Measurements from ENCODE around the gene PPP1R7. TPM values are rescaled to one million over a fixed set of nuclear protein-coding genes. Genes with fewer than 3 reads are reported as not detected.
A peak's percentile ranks its signal among the peaks of the same experiment; 100 is the strongest.

Gene PPP1R7
- total and polyA plus RNA-seq, 7 donors, result 44.0 to 108 (median 72.5) TPM

DNA sequence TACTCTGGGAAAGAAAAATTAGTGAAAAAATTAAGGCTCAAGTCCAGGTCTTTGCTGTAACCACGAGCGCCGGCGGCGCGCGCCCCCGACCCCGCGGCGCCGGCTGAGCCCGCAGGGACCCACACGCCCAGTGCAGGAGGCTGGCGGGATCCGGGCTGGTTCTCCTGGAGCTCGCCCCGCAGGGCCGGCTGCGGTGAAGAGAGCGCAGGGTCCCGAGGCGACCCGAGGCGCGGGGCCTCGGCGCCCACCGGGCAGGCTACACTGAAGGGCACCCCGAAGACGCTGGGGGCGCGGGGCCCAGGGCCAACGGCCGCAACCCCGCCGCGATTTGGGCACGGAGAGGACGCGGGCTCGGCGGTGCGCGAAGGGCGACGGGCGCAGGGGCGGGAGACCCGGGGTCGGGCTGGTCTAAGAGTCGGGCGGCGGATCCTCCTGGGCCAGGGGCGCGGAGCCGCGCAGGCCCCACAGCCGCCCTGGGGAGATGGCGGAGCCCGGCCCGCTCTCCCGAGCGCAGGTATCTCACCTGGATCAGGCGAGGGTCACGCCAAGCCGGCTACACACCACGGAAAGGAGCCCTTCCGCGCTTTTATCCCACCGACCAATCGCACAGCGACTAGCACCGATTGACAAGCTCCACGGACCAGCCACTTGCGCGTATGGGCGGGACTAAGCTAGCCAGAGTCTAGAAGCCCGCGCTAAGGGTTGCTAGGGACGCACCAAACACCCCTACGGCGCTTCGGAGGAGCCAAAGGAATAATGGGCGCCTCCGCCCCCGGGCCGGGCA, 1.2 kb upstream of the PPP1R7 start, which contains the start of gene PASK:
PASK (minus strand) TSS at position 582 of the 784 bp plus-strand sequence. CDS start 6,440 bp downstream, outside the sequence.
- Histone ChIP-seq H3K27ac (peak within 1 kb of the TSS; percentile 89), H3K9me3 (no peaks in the 10 kb centered on the region), H3K4me1 (peaks cover 14% of the 10 kb centered on the region), H3K36me3 (ENCODE audit: insufficient read depth in 1 of 2, low read depth in 1 of 2) (peaks cover 0 to 5% of the 10 kb centered on the region in 2 donors), H3K4me3 (peak within 1 kb of the TSS; percentile 96), H3K27me3 (ENCODE audit: insufficient read depth in 3 of 3, low read length in 2 of 3) (peaks cover 0 to 4% (median 0%) of the 10 kb centered on the region in 3 donors)
- 0 to 1% (median 1%) methylated on average over 65 to 88 of the region's 88 CpGs for WGBS, 3 donors
- TF ChIP-seq CTCF (IDR thresholded peaks at IDR 0.05), result no peak
- peak; percentile 92 to 95 (median 93) for ATAC-seq
- intact Hi-C loops (cut with DNase I), result loop anchor here in 1 of 2 donors (5.0 kb wide), 1 partner anchor 42 kb away; no protein-coding TSS in a partner anchor
- DNase-seq, result peak; percentile 93 to 96

DNA sequence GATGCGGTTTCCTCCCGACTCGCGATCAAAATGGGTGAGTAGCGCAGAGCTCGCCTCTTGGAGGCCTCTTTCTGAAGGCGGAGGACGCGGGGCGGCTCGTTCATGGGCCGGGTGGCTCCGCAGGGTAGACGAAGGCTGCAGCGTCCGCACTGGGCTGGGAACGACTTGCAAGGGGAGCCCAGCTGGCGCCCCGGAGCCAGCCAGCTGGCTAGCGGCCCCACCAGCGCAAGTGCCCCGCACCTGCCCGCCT, 667 bp upstream of the PPP1R7 start:
- intact Hi-C loops (cut with DNase I), result loop anchor here in 1 of 2 donors (5.0 kb wide), 1 partner anchor 42 kb away; no protein-coding TSS in a partner anchor
- WGBS, 3 donors, result 0% methylated on average over 22 to 23 of the region's 23 CpGs
- Histone ChIP-seq H3K27ac (peak overlapping the region; percentile 89), H3K27me3 (ENCODE audit: insufficient read depth in 3 of 3, low read length in 2 of 3) (peaks cover 0 to 4% (median 0%) of the 10 kb centered on the region in 3 donors), H3K36me3 (ENCODE audit: insufficient read depth in 1 of 2, low read depth in 1 of 2) (peaks cover 0 to 10% of the 10 kb centered on the region in 2 donors), H3K4me1 (peaks cover 14% of the 10 kb centered on the region), H3K9me3 (no peaks in the 10 kb centered on the region), H3K4me3 (peak overlapping the region; percentile 96)
- TF ChIP-seq CTCF (IDR thresholded peaks at IDR 0.05), result no peak
- ATAC-seq (peak; percentile 11 to 41 (median 14)), DNase-seq (no peak)

DNA sequence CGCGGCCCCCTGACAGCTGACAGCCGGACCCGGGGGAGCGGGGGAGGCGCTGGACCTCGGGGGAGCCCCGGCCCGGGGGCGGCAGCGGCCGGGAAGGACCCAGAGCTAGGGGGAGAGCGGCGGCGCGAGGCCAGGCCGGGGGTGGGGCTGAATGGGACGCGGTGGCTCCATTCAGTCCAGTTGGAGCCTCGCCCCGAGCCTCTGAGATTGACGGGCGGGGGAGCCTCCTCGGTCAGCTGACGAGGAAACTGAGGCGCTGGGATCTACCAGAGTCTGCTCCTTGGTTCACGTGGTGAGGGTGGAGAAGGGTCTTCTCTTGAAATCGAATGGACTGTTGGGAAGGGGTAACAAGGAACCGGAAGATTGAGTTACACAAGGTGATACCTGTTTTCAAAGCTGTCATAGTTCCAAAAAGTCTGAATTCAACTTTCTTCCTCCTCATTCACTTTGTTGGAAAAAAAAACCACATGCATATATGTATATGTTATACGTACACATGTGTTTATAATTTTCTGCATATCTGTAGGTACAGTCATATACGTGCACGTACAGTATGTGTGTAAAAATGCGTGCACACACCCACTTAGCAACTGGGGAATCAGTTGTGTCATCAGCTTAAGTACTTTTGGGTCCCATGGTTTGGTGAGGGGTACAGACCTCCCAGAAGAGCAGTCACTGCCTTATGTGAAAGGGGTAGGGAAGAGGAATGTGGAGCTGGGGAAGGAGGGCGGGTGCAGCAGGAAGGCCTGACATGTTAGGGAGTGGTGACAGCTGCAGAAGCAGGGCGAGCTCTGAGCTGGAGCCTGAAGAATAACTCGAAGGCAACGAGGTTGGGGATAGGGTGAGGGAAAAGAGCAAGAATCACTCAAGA, 628 bp downstream of the PPP1R7 start:
- Histone ChIP-seq H3K27me3 (ENCODE audit: insufficient read depth in 3 of 3, low read length in 2 of 3) (peaks cover 0 to 4% (median 0%) of the 10 kb centered on the region in 3 donors), H3K9me3 (no peaks in the 10 kb centered on the region), H3K4me3 (peak overlapping the region; percentile 96), H3K4me1 (peaks cover 14% of the 10 kb centered on the region), H3K36me3 (ENCODE audit: insufficient read depth in 1 of 2, low read depth in 1 of 2) (peaks cover 0 to 21% of the 10 kb centered on the region in 2 donors), H3K27ac (peak overlapping the region; percentile 89)
- 7 to 9% (median 8%) methylated on average over 31 to 37 of the region's 37 CpGs for WGBS, 3 donors
- peak in 1 of 2 donors; percentile 30 for DNase-seq
- TF ChIP-seq CTCF (IDR thresholded peaks at IDR 0.05), result no peak
- intact Hi-C loops (cut with DNase I), result loop anchor here in 1 of 2 donors (5.0 kb wide), 1 partner anchor 49 kb away; the partner anchor contains the start of gene MTERF4
- ATAC-seq, result peak in 3 of 4 donors; percentile 15 to 34 (median 28)

GRCh38 chr2:241151934-241152660, 1.8 kb downstream of the PPP1R7 start:
- Histone ChIP-seq H3K36me3 (ENCODE audit: insufficient read depth in 1 of 2, low read depth in 1 of 2) (peaks cover 0 to 29% of the 10 kb centered on the region in 2 donors), H3K4me3 (no peak overlapping the region), H3K27ac (no peak overlapping the region), H3K4me1 (peaks cover 14% of the 10 kb centered on the region), H3K27me3 (ENCODE audit: insufficient read depth in 3 of 3, low read length in 2 of 3) (peaks cover 0 to 4% (median 0%) of the 10 kb centered on the region in 3 donors), H3K9me3 (no peaks in the 10 kb centered on the region)
- no peak for ATAC-seq
- intact Hi-C loops (cut with DNase I), result loop anchor here in 1 of 2 donors (5.0 kb wide), 1 partner anchor 50 kb away; the partner anchor contains the start of gene MTERF4
- peak in 1 of 2 donors; percentile 17 for DNase-seq
- no peak for TF ChIP-seq CTCF (IDR thresholded peaks at IDR 0.05)
- 66 to 69% (median 68%) methylated on average over 8 of the region's 8 CpGs for WGBS, 3 donors

All from psoas muscle (tissue), 8 donors.